MM.1S (cell line): ENCODE data around the gene NOD2.

ENCODE experiments used
- EZH2phosphoT487 ChIP-seq: fragments of 300-600 bp; sonication (generic); IDR thresholded peaks from 2 replicates; pipeline ENCODE4 v1.6.1; 2018; ENCODE audit warnings: antibody characterized with exemption, low read length
- TF ChIP-seq, protein P1 (sequence below): fragments of 300-600 bp; sonication (generic); IDR thresholded peaks from 2 replicates; pipeline ENCODE4 v1.5.1; 2016; ENCODE audit warnings: antibody characterized with exemption, low read length, mixed read lengths

DNA sequence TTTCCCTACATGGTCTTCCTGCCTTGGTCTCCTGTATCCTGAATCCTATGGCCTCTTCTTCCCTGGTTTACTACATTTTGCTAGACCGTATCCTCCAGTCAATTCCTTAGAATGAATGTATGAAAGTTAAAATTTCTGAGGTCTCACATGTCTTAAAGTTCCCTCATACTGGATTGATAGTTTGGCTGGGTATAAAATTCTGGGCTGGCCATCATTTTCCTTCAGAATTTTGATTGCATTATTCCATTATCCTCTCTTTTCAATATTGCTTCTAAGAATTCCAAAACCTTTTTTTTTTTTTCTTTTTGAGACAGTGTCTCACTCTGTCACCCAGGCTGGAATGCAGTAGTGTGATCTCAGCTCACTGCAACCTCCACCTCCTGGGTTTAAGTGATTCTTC lies 10.8 kb downstream of the NOD2 start:
- TF ChIP-seq, protein P1, sequence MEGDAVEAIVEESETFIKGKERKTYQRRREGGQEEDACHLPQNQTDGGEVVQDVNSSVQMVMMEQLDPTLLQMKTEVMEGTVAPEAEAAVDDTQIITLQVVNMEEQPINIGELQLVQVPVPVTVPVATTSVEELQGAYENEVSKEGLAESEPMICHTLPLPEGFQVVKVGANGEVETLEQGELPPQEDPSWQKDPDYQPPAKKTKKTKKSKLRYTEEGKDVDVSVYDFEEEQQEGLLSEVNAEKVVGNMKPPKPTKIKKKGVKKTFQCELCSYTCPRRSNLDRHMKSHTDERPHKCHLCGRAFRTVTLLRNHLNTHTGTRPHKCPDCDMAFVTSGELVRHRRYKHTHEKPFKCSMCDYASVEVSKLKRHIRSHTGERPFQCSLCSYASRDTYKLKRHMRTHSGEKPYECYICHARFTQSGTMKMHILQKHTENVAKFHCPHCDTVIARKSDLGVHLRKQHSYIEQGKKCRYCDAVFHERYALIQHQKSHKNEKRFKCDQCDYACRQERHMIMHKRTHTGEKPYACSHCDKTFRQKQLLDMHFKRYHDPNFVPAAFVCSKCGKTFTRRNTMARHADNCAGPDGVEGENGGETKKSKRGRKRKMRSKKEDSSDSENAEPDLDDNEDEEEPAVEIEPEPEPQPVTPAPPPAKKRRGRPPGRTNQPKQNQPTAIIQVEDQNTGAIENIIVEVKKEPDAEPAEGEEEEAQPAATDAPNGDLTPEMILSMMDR, result no peak
- TF ChIP-seq EZH2phosphoT487, result no peak
